ENCODE data around the gene PKD1L1.

The PKD1L1 gene

GRCh38 chr7:47905076-47905920 is 43.0 kb downstream of the PKD1L1 start:
- TF ChIP-seq CEBPB (IDR thresholded peaks at IDR 0.05) (no peak), REST (IDR thresholded peaks at IDR 0.05; ENCODE audit: low read depth) (no peak), CREB1 (IDR thresholded peaks at IDR 0.05; ENCODE audit: low read depth) (no peak)

- no peak for TF ChIP-seq ZBTB7A (IDR thresholded peaks at IDR 0.05; ENCODE audit: low read depth)
- TF ChIP-seq YY1 (IDR thresholded peaks at IDR 0.05; ENCODE audit: low read depth): no peak
- TF ChIP-seq EP300 (IDR thresholded peaks at IDR 0.05; ENCODE audit: borderline replicate concordance): no peak
- no peak for TF ChIP-seq FOXM1 (IDR thresholded peaks at IDR 0.05; ENCODE audit: borderline replicate concordance, low read depth)
- no peak for TF ChIP-seq TCF12 (IDR thresholded peaks at IDR 0.05; ENCODE audit: low read depth)
- no peak for TF ChIP-seq MAX (IDR thresholded peaks at IDR 0.05)
- no peak for TF ChIP-seq TEAD4 (IDR thresholded peaks at IDR 0.05)
- no peak for TF ChIP-seq REST (IDR thresholded peaks at IDR 0.05; ENCODE audit: low read depth)
- no peak for TF ChIP-seq USF1 (IDR thresholded peaks at IDR 0.05)
- no peak for TF ChIP-seq CEBPB (IDR thresholded peaks at IDR 0.05)
Measured at GRCh38 chr7:47902013-47902412, 46.3 kb downstream of the PKD1L1 start.

GRCh38 chr7:47901542-47901941 is 46.7 kb downstream of the PKD1L1 start:
- no peak for TF ChIP-seq TEAD4 (IDR thresholded peaks at IDR 0.05)
- no peak for TF ChIP-seq TAF1 (IDR thresholded peaks at IDR 0.05; ENCODE audit: low read depth)
- TF ChIP-seq EGR1 (IDR thresholded peaks at IDR 0.05): no peak
- TF ChIP-seq FOXM1 (IDR thresholded peaks at IDR 0.05; ENCODE audit: borderline replicate concordance, low read depth): no peak
- no peak for TF ChIP-seq USF1 (IDR thresholded peaks at IDR 0.05)
- TF ChIP-seq RAD21 (IDR thresholded peaks at IDR 0.05; ENCODE audit: low read depth): no peak
- TF ChIP-seq EP300 (IDR thresholded peaks at IDR 0.05; ENCODE audit: borderline replicate concordance): no peak

GRCh38 chr7:47897831-47898230 is 50.4 kb downstream of the PKD1L1 start:
- no peak for TF ChIP-seq USF1 (IDR thresholded peaks at IDR 0.05)
- TF ChIP-seq MAX (IDR thresholded peaks at IDR 0.05): no peak
- no peak for TF ChIP-seq TEAD4 (IDR thresholded peaks at IDR 0.05)
- TF ChIP-seq CEBPB (IDR thresholded peaks at IDR 0.05): no peak
- no peak for TF ChIP-seq CREB1 (IDR thresholded peaks at IDR 0.05; ENCODE audit: low read depth)
- no peak for TF ChIP-seq TCF12 (IDR thresholded peaks at IDR 0.05; ENCODE audit: low read depth)
- TF ChIP-seq REST (IDR thresholded peaks at IDR 0.05; ENCODE audit: low read depth): no peak
- no peak for TF ChIP-seq YY1 (IDR thresholded peaks at IDR 0.05; ENCODE audit: low read depth)
- no peak for TF ChIP-seq EGR1 (IDR thresholded peaks at IDR 0.05)
- TF ChIP-seq RAD21 (IDR thresholded peaks at IDR 0.05; ENCODE audit: low read depth): no peak
- TF ChIP-seq EP300 (IDR thresholded peaks at IDR 0.05; ENCODE audit: borderline replicate concordance): no peak
- TF ChIP-seq TAF1 (IDR thresholded peaks at IDR 0.05; ENCODE audit: low read depth): no peak
- no peak for TF ChIP-seq NFIC (IDR thresholded peaks at IDR 0.05)
- TF ChIP-seq FOXM1 (IDR thresholded peaks at IDR 0.05; ENCODE audit: borderline replicate concordance, low read depth): no peak
